ENCODE measurements around the gene SLC6A13.
A peak's percentile ranks its signal among the peaks of the same experiment; 100 is the strongest.
"Not testable (repeated sequence)": the region's sequence is repeated elsewhere in the genome, so short reads cannot be mapped to it uniquely, and the experiment has no call there.

SLC6A13 gene

DNA sequence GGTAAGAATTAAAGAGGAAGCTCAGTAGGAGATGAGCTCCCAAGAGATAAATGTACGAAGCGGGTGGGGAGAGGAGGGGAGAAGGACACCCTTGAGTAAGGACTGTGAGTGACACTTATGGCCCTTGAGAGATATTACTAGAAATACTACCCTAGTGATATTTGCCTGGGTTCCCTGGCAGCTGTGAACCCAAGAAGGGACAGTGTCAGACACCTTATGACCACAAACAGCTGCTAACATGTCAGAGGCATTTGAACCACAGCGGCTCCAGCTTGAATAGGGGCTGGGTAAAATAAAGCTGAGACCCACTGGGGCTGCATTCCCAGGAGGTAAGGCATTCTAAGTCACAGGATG lies 29.0 kb downstream of the SLC6A13 start:
- no peak for DNase-seq (ENCODE audit: low read depth)

DNA sequence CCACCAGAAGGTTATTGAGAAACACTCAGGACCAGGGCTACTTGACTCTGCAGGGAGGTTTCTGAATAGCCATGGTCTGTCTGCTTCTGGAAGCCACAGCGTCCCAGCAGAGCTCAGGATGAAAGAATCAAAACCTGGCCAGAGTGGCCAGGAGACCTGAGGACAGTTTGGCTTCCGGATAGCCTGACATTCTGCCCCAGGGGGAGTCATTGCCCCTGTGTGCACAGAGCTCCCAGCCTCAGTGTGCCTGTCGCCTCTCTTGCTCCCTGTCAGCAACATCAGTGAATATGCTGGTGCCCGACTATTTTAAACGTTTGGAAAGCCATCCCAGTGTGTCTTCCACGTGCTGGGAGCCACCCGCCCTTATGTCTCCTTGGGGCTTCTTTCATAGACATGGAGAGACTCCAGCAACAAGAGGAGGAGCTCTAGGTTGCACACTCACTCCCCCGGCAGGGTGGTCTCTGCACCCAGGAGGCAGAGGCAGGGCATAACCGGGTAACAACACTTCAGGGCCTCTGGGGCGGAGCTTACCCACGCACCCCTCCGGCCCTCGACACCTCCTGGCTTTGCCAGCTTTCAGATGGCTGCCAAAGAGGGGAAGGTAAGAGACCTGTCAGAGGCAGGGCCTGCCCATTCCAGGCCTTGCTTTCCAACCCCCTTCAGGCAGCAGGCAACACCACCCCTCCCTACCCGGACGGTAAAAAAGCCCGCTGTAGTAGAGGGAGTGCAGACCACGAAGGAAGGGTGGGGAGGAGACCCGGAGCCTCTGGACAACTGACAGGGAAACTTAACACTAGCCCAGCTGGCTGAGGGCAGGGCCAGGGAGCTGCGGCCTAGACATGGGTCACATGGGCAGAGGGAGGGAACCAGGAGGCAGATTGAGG lies 29.7 kb downstream of the SLC6A13 start:
- DNase-seq (ENCODE audit: low read depth): no peak

- no peak for DNase-seq (ENCODE audit: low read depth)
Measured at GRCh38 chr12:230925-231671, 31.5 kb downstream of the SLC6A13 start.

DNA sequence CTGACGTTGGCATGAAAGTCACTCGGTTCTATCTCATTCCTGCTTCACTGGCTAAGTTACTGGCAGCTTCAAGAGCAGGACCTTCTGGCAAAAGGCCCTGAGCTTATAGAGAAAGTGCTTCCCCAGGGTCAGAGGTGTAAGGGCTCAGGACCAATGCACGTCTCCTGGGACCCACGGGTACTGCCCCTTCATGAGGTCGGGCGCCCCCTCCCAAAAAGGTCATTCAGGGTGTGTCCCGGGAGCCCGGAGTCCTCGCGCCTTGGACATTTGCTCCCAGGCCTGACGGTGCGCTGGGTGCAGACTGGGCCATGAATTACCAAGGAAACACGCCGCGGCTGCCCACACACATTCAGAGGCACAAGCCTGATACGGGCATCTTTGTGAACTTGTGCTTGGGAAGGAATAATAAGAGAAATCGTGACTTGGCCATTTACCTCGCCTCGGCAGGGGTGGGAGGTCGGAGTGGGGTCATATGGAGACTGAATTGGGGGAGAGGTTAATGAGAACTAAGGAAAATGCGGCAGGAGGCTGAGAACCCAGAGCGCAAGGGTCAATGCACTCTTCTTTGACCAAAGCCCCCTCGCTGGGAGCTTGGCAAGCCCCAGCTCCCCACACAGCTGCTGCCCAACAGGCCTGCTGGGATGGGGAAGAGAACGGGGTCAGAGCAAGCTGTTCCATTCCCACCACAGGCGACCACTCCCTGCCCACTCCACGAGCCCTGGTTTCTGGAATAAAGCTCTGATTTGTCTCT lies 33.0 kb downstream of the SLC6A13 start:
- DNase-seq (ENCODE audit: low read depth): no peak

- DNase-seq (ENCODE audit: low read depth): no peak
Measured at GRCh38 chr12:228846-229200, 33.8 kb downstream of the SLC6A13 start.

GRCh38 chr12:227923-228845 lies 34.5 kb downstream of the SLC6A13 start:
- DNase-seq (ENCODE audit: low read depth): no peak

DNA sequence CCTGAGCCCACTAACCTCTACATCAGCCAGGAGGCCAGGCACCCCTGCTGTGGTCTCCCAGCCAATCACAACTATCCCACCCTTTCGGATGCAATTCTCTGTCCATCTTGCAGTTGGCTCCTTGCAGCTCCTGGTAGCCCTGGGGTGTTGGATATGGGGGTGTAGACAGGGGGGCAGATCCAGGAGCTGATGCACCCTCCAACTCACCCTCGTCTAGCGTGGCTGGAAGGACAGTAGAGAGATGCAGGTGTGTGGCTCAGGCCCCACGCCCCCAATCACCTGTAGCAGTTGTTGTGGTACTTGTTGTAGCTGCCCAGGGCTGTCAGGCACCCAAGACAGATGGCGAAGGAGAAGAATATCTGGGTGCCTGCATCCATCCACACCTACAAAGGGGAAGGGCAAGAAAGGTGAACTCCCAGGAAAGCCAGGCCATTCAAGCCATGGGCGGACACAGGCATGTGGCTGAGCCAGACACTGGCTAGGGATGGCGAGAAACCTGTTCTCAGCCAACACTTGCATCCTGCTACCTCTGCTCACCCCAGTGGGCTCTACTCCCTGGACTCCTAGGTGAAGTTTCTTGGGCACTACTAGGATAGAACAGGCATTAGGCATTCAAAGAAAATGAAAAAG lies 35.2 kb downstream of the SLC6A13 start:
- DNase-seq (ENCODE audit: low read depth): no peak

DNA sequence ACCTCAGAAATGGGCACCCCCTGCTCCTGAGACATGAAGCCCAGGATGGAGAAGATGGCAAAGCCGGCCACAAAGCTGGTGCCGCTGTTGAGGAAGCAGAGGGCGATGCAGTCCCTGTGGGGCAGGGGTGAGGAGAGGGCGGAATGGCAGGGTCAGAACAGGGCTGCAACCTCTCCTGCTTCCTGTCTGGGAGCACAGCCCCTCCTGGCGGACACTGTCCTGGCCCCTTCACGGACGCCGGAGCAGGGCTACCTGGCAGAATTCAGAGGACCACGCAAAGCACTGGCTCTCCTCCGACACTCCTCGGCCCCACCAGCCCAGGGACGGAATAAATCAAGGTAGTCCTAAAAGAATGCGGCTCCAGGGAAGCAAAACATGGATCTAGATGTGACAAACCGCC lies 36.2 kb downstream of the SLC6A13 start:
- no peak for DNase-seq (ENCODE audit: low read depth)

DNA sequence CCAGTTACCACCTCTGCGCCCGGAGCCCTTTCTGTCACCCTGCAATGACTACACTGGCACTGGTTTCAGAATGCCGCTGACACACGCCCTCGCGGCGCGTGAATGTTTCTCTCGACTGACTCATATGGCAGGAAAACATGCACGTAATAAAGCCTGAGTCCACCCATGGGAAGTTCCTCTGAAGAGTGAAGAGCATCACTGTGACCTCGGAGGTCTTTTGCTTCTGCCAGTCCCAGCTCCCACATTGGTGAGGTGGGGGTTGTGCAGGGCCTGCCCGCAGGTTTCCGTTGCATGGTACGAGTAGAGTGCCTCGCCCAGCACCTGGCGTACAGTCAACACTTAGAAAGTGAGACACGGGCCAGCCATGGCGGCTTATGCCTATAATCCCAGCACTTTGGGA lies 37.6 kb downstream of the SLC6A13 start:
- DNase-seq (ENCODE audit: low read depth): no peak

GRCh38 chr12:224330-224729 lies 38.3 kb downstream of the SLC6A13 start:
- no peak for DNase-seq (ENCODE audit: low read depth)

GRCh38 chr12:223841-224240 lies 38.8 kb downstream of the SLC6A13 start:
- no peak for DNase-seq (ENCODE audit: low read depth)

DNA sequence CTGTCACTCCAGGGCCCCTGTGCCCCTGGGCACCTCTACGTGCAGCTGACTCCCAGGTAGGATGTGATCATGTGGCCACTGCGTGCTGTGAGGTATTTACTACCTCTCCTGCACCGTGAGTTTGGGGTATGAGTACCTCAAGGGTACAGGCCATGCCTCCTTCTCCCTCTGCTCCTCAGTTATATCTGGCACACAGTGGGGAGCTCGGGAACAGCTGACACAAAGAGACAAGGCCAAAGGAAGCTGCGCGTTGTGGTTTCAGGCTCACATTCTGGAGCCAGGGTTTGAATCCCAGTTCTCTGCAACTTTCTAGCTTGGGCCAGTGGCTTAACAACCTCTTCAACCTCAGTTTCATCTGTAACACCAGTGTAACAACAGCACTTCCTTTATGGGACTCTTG lies 40.9 kb downstream of the SLC6A13 start:
- DNase-seq (ENCODE audit: low read depth): no peak

GRCh38 chr12:220946-221550 lies 41.6 kb downstream of the SLC6A13 start:
- DNase-seq (ENCODE audit: low read depth): no peak

DNA sequence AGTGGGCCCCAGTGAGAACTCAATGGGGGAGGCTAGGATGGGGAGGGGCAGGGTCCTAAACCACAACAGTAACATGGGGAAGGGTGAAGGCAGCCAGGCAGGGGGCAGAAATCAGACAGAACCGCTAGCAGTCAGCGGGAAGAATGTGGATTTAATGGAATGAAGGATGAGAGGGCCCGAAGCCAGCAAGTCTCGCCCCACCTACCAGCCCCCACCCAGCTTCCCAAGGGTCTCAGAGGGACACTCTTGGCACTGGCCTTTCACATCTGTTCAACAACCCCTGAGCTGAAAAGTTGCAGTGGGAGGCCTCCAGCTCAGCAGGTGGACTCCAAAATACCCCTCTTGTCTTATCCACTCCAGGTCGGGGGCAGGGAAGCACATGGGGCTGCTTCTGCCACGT lies 42.1 kb downstream of the SLC6A13 start:
- no peak for DNase-seq (ENCODE audit: low read depth)

DNA sequence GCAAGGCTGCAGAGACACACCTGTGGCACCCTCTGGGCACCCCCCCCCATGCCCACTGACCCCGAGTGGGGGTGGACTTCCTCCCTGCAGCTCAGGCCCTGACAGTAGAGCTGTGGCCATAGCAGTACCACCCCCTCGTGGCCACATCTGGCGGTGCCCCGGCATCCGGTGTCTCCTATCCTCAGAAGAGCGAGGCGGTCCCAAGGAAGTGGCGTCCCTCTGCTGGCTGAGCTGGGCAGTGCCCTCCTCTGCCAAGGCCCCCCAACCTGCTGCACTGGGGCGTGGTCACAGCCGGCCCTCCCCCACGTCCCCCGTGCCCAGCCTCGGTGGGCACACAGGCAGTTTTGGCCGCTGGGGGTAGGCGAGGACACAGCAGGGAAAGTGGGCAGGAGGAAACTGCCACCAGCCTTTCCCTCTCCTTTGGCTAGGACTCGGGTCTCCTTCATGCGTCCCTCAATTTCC lies 42.7 kb downstream of the SLC6A13 start:
- peak; percentile 66 for DNase-seq (ENCODE audit: low read depth)

GRCh38 chr12:218728-219590 lies 43.7 kb downstream of the SLC6A13 start:
- DNase-seq (ENCODE audit: low read depth): no peak

GRCh38 chr12:218221-218620 lies 44.4 kb downstream of the SLC6A13 start:
- DNase-seq (ENCODE audit: low read depth): no peak

DNA sequence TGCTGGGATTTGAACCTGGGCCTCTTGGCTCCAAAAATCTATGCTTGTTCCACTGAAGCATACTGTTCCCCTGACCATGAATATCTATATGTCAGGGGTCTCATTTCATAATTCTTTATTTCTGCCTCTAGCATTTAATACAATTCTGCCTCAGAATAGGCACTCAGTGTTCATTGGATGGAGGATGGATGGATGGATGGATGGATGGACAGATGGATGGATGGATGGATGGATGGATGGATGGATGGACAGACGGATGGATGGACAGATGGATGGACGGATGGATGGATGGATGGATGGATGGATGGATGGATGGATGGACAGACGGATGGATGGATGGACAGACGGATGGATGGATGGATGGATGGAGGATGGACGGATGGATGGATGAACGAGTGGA lies 45.6 kb downstream of the SLC6A13 start:
- DNase-seq (ENCODE audit: low read depth): not testable (repeated sequence)

GRCh38 chr12:215116-215515 lies 47.5 kb downstream of the SLC6A13 start:
- DNase-seq (ENCODE audit: low read depth): no peak
